K562 (cell line): ENCODE data around the gene OSBPL3. TPM values are rescaled to one million over a fixed set of nuclear protein-coding genes. Genes with fewer than 3 reads are reported as not detected.
A peak's percentile ranks its signal among the peaks of the same experiment; 100 is the strongest.

Source experiments
- DPF2 ChIP-seq: fragments of 450-650 bp; IDR thresholded peaks from 2 replicates; pipeline ENCODE4 v1.6.1; 2016
- EZH2 ChIP-seq: IDR thresholded peaks from 2 replicates; pipeline ENCODE4 v1.6.1; 2012; ENCODE audit warnings: low read depth, mild to moderate bottlenecking, inconsistent platforms, low read length, borderline replicate concordance
- GATA2 ChIP-seq: sonication (generic); formaldehyde crosslinking; IDR thresholded peaks from 2 replicates; pipeline ENCODE4 v1.4.0; 2020; ENCODE audit warnings: mild to moderate bottlenecking, missing genetic modification reagents
- GATAD2B ChIP-seq: fragments of 450-650 bp; IDR thresholded peaks from 2 replicates; pipeline ENCODE4 v1.6.1; 2017; ENCODE audit warnings: mild to moderate bottlenecking, borderline replicate concordance
- JUNB ChIP-seq: fragments of 450-650 bp; formaldehyde crosslinking; conservative IDR thresholded peaks from 2 replicates; pipeline ENCODE4 v1.4.0; 2020; ENCODE audit warnings: mild to moderate bottlenecking
- L3MBTL2 ChIP-seq: fragments of 450-650 bp; IDR thresholded peaks from 2 replicates; pipeline ENCODE4 v1.6.1; 2016; ENCODE audit warnings: mild to moderate bottlenecking, moderate library complexity
- LEF1 ChIP-seq: fragments of 450-650 bp; IDR thresholded peaks from 2 replicates; pipeline ENCODE4 v1.6.1; 2016; ENCODE audit warnings: mild to moderate bottlenecking
- MYC ChIP-seq, 2 experiments: fragments of 250-450 bp in 1 of 2; sonication (Bioruptor Pico) in 1 of 2; IDR thresholded peaks; 2 replicates each; pipeline versions ENCODE4 v1.5.1 to v1.6.1; 2012 to 2021; ENCODE audit warnings: low read depth in 2 of 2, borderline replicate concordance in 1 of 2, improper control_type of control experiment in 1 of 2, low read length in 1 of 2, mild to moderate bottlenecking in 1 of 2, moderate library complexity in 1 of 2
- SMARCA4 ChIP-seq: fragments of 450-650 bp; IDR thresholded peaks from 2 replicates; pipeline ENCODE4 v1.6.1; 2016
- ZNF184 ChIP-seq: sonication (generic); formaldehyde crosslinking; IDR thresholded peaks from 2 replicates; pipeline ENCODE4 v1.5.0; 2020; ENCODE audit warnings: missing genetic modification reagents
- ZNF584 ChIP-seq: fragments of 200-800 bp; sonication (Bioruptor generic); IDR thresholded peaks from 2 replicates; pipeline ENCODE4 v1.6.1; 2016; ENCODE audit warnings: low read depth, mild to moderate bottlenecking, missing genetic modification characterization, missing compliant biosample characterization
- ZNF766 ChIP-seq: fragments of 200-800 bp; sonication (Bioruptor generic); conservative IDR thresholded peaks from 2 replicates; pipeline ENCODE4 v1.6.1; 2016; ENCODE audit warnings: missing genetic modification characterization, missing compliant biosample characterization
- polyA plus RNA-seq, 8 experiments: library from polyadenylated mRNA; depleted of rRNA in 4 of 8; stranded (reverse) in 5 of 8; unstranded in 3 of 8; fragments of >200 nt; fragmentation: Nextera tagmentation in 2 of 8; fragmentation: Illumina TruSeq in 1 of 8; extraction: Ambion mirVana in 2 of 8; extraction: Trizol in 1 of 8; gene quantifications; 2 replicates each; pipeline versions ENCODE4 v1.2.1 to v1.2.3, GENCODE V29; 2011 to 2014; ENCODE audit warnings: inconsistent platforms in 1 of 8, missing spikeins in 1 of 8
- total RNA-seq, 7 experiments: library from RNA; depleted of rRNA in 6 of 7; stranded (reverse); fragments of >200 nt in 6 of 7; fragmentation: Illumina TruSeq in 2 of 7; extraction: Trizol in 2 of 7; gene quantifications; 2 replicates each; pipeline versions ENCODE4 v1.2.1 to v1.2.3, GENCODE V29; 2011 to 2021; ENCODE audit warnings: low replicate concordance in 1 of 7
- TF ChIP-seq, protein P1 (sequence below): sonication (generic); formaldehyde crosslinking; IDR thresholded peaks from 2 replicates; pipeline ENCODE4 v1.9.0; 2022; ENCODE audit warnings: mild to moderate bottlenecking, missing genetic modification reagents
- TF ChIP-seq, protein P2 (sequence below): fragments of 450-650 bp; IDR thresholded peaks from 2 replicates; pipeline ENCODE4 v1.6.1; 2016; ENCODE audit warnings: mild to moderate bottlenecking, moderate library complexity
- TF ChIP-seq, protein P3 (sequence below), 2 experiments: fragments of 200-800 bp in 1 of 2; sonication (Bioruptor generic) in 1 of 2; sonication (generic) in 1 of 2; formaldehyde crosslinking in 1 of 2; IDR thresholded peaks in 1 of 2; conservative IDR thresholded peaks in 1 of 2; 2 replicates each; pipeline versions ENCODE4 v1.5.0 to v1.6.1; 2016 to 2020; ENCODE audit warnings: missing compliant biosample characterization in 1 of 2, missing genetic modification characterization in 1 of 2, missing genetic modification reagents in 1 of 2

Gene OSBPL3
- total and polyA plus RNA-seq, 9 of the 15 experiments (the other 6 are each of a cell fraction or from before 2014, with no cell fraction given) = 4.8 to 37.2 (median 26.5) TPM

DNA sequence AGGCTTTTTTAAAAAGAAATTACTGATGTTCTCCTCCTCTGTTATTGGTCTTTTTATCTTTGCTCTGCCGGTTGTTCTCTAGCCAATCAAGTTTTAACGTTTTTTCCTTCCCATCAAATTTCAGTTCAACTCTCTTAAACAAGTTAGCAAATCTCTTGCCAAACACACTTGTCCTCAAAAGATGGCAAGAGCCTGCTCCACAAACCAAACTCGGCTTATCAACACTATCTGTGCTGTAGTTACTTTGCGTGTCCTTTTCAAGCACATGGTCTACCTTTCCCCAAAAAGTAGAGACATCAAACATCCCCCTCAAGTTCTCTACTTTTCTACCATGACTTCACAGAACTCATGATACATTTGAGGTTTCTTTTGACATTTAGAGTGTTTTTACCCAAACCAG is 71.3 kb downstream of the OSBPL3 start (continued):
- TF ChIP-seq LEF1 (0 out of 2 replicates have a peak, but pooled peaks have one; percentile 27), GATA2 (0 out of 2 replicates have a peak, but pooled peaks have one; percentile 30), ZNF184 (no peak), JUNB (CRISPR knock-in tag) (no peak), ZNF584 (0 out of 2 replicates have a peak, but pooled peaks have one; percentile 32), L3MBTL2 (peak; percentile 49; the same call in 1 of the 2 replicates), EZH2 (no peak), MYC (IDR thresholded peaks at IDR 0.05; ENCODE audit: low read depth, low read length) (peak; percentile 13; the same call in 1 of the 2 replicates), MYC (CRISPR knock-in tag; IDR thresholded peaks at IDR 0.05; ENCODE audit: borderline replicate concordance, low read depth) (no peak), DPF2 (0 out of 2 replicates have a peak, but pooled peaks have one; percentile 14), GATAD2B (no peak), ZNF766 (CRISPR knock-in tag) (0 out of 2 replicates have a peak, but pooled peaks have one; percentile 36), SMARCA4 (0 out of 2 replicates have a peak, but pooled peaks have one; percentile 12)
- TF ChIP-seq, protein P1, sequence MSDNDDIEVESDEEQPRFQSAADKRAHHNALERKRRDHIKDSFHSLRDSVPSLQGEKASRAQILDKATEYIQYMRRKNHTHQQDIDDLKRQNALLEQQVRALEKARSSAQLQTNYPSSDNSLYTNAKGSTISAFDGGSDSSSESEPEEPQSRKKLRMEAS (CRISPR knock-in tag) = peak; percentile 10; the same call in 1 of the 2 replicates
- TF ChIP-seq, protein P2, sequence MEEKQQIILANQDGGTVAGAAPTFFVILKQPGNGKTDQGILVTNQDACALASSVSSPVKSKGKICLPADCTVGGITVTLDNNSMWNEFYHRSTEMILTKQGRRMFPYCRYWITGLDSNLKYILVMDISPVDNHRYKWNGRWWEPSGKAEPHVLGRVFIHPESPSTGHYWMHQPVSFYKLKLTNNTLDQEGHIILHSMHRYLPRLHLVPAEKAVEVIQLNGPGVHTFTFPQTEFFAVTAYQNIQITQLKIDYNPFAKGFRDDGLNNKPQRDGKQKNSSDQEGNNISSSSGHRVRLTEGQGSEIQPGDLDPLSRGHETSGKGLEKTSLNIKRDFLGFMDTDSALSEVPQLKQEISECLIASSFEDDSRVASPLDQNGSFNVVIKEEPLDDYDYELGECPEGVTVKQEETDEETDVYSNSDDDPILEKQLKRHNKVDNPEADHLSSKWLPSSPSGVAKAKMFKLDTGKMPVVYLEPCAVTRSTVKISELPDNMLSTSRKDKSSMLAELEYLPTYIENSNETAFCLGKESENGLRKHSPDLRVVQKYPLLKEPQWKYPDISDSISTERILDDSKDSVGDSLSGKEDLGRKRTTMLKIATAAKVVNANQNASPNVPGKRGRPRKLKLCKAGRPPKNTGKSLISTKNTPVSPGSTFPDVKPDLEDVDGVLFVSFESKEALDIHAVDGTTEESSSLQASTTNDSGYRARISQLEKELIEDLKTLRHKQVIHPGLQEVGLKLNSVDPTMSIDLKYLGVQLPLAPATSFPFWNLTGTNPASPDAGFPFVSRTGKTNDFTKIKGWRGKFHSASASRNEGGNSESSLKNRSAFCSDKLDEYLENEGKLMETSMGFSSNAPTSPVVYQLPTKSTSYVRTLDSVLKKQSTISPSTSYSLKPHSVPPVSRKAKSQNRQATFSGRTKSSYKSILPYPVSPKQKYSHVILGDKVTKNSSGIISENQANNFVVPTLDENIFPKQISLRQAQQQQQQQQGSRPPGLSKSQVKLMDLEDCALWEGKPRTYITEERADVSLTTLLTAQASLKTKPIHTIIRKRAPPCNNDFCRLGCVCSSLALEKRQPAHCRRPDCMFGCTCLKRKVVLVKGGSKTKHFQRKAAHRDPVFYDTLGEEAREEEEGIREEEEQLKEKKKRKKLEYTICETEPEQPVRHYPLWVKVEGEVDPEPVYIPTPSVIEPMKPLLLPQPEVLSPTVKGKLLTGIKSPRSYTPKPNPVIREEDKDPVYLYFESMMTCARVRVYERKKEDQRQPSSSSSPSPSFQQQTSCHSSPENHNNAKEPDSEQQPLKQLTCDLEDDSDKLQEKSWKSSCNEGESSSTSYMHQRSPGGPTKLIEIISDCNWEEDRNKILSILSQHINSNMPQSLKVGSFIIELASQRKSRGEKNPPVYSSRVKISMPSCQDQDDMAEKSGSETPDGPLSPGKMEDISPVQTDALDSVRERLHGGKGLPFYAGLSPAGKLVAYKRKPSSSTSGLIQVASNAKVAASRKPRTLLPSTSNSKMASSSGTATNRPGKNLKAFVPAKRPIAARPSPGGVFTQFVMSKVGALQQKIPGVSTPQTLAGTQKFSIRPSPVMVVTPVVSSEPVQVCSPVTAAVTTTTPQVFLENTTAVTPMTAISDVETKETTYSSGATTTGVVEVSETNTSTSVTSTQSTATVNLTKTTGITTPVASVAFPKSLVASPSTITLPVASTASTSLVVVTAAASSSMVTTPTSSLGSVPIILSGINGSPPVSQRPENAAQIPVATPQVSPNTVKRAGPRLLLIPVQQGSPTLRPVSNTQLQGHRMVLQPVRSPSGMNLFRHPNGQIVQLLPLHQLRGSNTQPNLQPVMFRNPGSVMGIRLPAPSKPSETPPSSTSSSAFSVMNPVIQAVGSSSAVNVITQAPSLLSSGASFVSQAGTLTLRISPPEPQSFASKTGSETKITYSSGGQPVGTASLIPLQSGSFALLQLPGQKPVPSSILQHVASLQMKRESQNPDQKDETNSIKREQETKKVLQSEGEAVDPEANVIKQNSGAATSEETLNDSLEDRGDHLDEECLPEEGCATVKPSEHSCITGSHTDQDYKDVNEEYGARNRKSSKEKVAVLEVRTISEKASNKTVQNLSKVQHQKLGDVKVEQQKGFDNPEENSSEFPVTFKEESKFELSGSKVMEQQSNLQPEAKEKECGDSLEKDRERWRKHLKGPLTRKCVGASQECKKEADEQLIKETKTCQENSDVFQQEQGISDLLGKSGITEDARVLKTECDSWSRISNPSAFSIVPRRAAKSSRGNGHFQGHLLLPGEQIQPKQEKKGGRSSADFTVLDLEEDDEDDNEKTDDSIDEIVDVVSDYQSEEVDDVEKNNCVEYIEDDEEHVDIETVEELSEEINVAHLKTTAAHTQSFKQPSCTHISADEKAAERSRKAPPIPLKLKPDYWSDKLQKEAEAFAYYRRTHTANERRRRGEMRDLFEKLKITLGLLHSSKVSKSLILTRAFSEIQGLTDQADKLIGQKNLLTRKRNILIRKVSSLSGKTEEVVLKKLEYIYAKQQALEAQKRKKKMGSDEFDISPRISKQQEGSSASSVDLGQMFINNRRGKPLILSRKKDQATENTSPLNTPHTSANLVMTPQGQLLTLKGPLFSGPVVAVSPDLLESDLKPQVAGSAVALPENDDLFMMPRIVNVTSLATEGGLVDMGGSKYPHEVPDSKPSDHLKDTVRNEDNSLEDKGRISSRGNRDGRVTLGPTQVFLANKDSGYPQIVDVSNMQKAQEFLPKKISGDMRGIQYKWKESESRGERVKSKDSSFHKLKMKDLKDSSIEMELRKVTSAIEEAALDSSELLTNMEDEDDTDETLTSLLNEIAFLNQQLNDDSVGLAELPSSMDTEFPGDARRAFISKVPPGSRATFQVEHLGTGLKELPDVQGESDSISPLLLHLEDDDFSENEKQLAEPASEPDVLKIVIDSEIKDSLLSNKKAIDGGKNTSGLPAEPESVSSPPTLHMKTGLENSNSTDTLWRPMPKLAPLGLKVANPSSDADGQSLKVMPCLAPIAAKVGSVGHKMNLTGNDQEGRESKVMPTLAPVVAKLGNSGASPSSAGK = peak; percentile 61
- TF ChIP-seq, protein P3, sequence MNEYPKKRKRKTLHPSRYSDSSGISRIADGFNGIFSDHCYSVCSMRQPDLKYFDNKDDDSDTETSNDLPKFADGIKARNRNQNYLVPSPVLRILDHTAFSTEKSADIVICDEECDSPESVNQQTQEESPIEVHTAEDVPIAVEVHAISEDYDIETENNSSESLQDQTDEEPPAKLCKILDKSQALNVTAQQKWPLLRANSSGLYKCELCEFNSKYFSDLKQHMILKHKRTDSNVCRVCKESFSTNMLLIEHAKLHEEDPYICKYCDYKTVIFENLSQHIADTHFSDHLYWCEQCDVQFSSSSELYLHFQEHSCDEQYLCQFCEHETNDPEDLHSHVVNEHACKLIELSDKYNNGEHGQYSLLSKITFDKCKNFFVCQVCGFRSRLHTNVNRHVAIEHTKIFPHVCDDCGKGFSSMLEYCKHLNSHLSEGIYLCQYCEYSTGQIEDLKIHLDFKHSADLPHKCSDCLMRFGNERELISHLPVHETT (CRISPR knock-in tag; conservative IDR thresholded peaks at IDR 0.05 in 1 of 2, IDR thresholded peaks at IDR 0.05 in 1 of 2) = 0 out of 4 replicates have a peak, but pooled peaks of 1 of the 2 experiments have one; percentile 19
